Measurements from ENCODE around the gene FBXO41. TPM values are rescaled to one million over a fixed set of nuclear protein-coding genes. Genes with fewer than 3 reads are reported as not detected.

The FBXO41 gene
- total and polyA plus RNA-seq, 10 of the 15 experiments (the other 5 are each of a cell fraction or from before 2014, with no cell fraction given): 1.9 to 38.9 (median 11.3) TPM

- H3K27me3 ChIP-seq (replicated peaks in 1 of 2; ENCODE audit: control insufficient read depth in 2 of 2, insufficient read depth in 2 of 2, low read length in 1 of 2): peaks cover 13 to 18% of the 10 kb centered on the region in 2 experiments
- peaks cover 15% of the 10 kb centered on the region for H3K4me1 ChIP-seq (ENCODE audit: control insufficient read depth, insufficient read depth, low read length)
- ChIA-PET POLR2A (interaction anchor here (1.7 kb wide), 1 partner anchor 51 kb away, joined by 4 read pairs; no protein-coding TSS in a partner anchor), SMC1A (ENCODE audit: uncharacterized antibody, unreplicated experiment) (interaction anchor here (0.9 to 5.6 kb wide), 10 partner anchors 9 to 112 kb away, joined by 3 to 39 read pairs (median 5); partner anchors contain the start of gene SMYD5), CTCF (interaction anchor here (0.7 to 6.4 kb wide), 23 partner anchors 8 to 297 kb away, joined by 3 to 99 read pairs (median 6); partner anchors contain the start of genes ALMS1, CCT7, PRADC1 and SMYD5), RAD21 (ENCODE audit: unreplicated experiment) (interaction anchor here (0.6 to 3.4 kb wide), 6 partner anchors 53 to 679 kb away, joined by 3 to 21 read pairs (median 4); partner anchors contain the start of genes CCT7 and PRADC1)
- no peak overlapping the region for H3K4me3 ChIP-seq
- BruUV-seq (replicated peaks): no TSS peak
- H3K79me2 ChIP-seq (ENCODE audit: control insufficient read depth, insufficient read depth, low read length): peaks cover 4% of the 10 kb centered on the region
- ATAC-seq (no peak), DNase-seq (ENCODE audit: low read depth, low spot score) (no peak), FAIRE-seq (no peak)
- peaks cover 4% of the 10 kb centered on the region; the same call in 1 of the 2 replicates for H4K20me1 ChIP-seq (ENCODE audit: control insufficient read depth, insufficient read depth)
- no peak overlapping the region for H2AFZ ChIP-seq (ENCODE audit: control insufficient read depth, low read depth, low read length)
- H3K4me2 ChIP-seq (ENCODE audit: control insufficient read depth, insufficient read depth): no peak overlapping the region
- no peak overlapping the region for H3K9ac ChIP-seq (ENCODE audit: control insufficient read depth, insufficient read depth, low read length)
- no peaks in the 10 kb centered on the region for H3K36me3 ChIP-seq (ENCODE audit: control insufficient read depth in 2 of 2, insufficient read depth in 2 of 2, low read length in 1 of 2)
- H3K27ac ChIP-seq (ENCODE audit: control insufficient read depth, insufficient read depth): no peak overlapping the region
- TF ChIP-seq PRDM15 (CRISPR knock-in tag; IDR thresholded peaks at IDR 0.05) (no peak), NKRF (conservative IDR thresholded peaks at IDR 0.05) (no peak), RB1 (IDR thresholded peaks at IDR 0.05; ENCODE audit: borderline replicate concordance) (no peak)
- TF ChIP-seq, protein P1, sequence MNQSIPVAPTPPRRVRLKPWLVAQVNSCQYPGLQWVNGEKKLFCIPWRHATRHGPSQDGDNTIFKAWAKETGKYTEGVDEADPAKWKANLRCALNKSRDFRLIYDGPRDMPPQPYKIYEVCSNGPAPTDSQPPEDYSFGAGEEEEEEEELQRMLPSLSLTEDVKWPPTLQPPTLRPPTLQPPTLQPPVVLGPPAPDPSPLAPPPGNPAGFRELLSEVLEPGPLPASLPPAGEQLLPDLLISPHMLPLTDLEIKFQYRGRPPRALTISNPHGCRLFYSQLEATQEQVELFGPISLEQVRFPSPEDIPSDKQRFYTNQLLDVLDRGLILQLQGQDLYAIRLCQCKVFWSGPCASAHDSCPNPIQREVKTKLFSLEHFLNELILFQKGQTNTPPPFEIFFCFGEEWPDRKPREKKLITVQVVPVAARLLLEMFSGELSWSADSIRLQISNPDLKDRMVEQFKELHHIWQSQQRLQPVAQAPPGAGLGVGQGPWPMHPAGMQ (IDR thresholded peaks at IDR 0.05; ENCODE audit: borderline replicate concordance): no peak
- in situ Hi-C loops (cut with MboI): no loop called here
- no peaks in the 10 kb centered on the region; the same call in 2 of the 3 replicates for H3K9me3 ChIP-seq (replicated peaks; ENCODE audit: control insufficient read depth, insufficient read depth, low read length)
- intact Hi-C loops (cut with micrococcal nuclease; ENCODE audit: unreplicated experiment): no loop called here
Measured at GRCh38 chr2:73289304-73289703, 5.0 kb upstream of the FBXO41 start.

Data from GM12878 (cell line).